SK-N-SH treated with all-trans-retinoic acid at 6 μM for 48 hours (cell line): ENCODE measurements around the gene KCNJ16.

Experiments used
- ATAC-seq: fragments of 200-7000 bp; cut with Tn5 transposase; 3 replicates; pipeline ENCODE4 v1.9.1; 2020; ENCODE audit warnings: mild to moderate bottlenecking, moderate library complexity
- ARNTL ChIP-seq: fragments of 450-650 bp; formaldehyde crosslinking; IDR thresholded peaks from 2 replicates; pipeline ENCODE4 v1.5.0; 2020; ENCODE audit warnings: low read depth, mild to moderate bottlenecking, moderate library complexity, borderline replicate concordance
- BACH2 ChIP-seq: fragments of 250-450 bp; sonication (Bioruptor Pico); IDR thresholded peaks from 2 replicates; pipeline ENCODE4 v1.9.0; 2021; ENCODE audit warnings: mild to moderate bottlenecking, borderline replicate concordance
- CSDC2 ChIP-seq: fragments of 250-450 bp; sonication (Bioruptor Pico); IDR thresholded peaks from 2 replicates; pipeline ENCODE4 v1.5.0; 2020; ENCODE audit warnings: mild to moderate bottlenecking, moderate library complexity
- CSRNP3 ChIP-seq: fragments of 250-450 bp; sonication (Bioruptor Pico); IDR thresholded peaks from 2 replicates; pipeline ENCODE4 v1.5.1; 2021; ENCODE audit warnings: mild to moderate bottlenecking, moderate library complexity
- ESRRG ChIP-seq: fragments of 250-450 bp; sonication (Bioruptor Pico); IDR thresholded peaks from 2 replicates; pipeline ENCODE4 v1.6.1; 2021; ENCODE audit warnings: mild to moderate bottlenecking
- ISL1 ChIP-seq: fragments of 250-450 bp; sonication (Bioruptor Pico); IDR thresholded peaks from 2 replicates; pipeline ENCODE4 v2.1.2; 2022; ENCODE audit warnings: mild to moderate bottlenecking, moderate library complexity
- OSR1 ChIP-seq: fragments of 250-450 bp; sonication (Bioruptor Pico); IDR thresholded peaks from 2 replicates; pipeline ENCODE4 v1.8.0; 2022; ENCODE audit warnings: moderate library complexity, mild to moderate bottlenecking, inconsistent platforms
- PPARA ChIP-seq: fragments of 250-450 bp; sonication (Bioruptor Pico); IDR thresholded peaks from 2 replicates; pipeline ENCODE4 v1.5.0; 2020; ENCODE audit warnings: mild to moderate bottlenecking, borderline replicate concordance
- RARB ChIP-seq: fragments of 250-450 bp; sonication (Bioruptor Pico); IDR thresholded peaks from 2 replicates; pipeline ENCODE4 v1.8.0; 2021; ENCODE audit warnings: mild to moderate bottlenecking, moderate library complexity
- SNAI2 ChIP-seq: fragments of 250-450 bp; sonication (Bioruptor Pico); IDR thresholded peaks from 2 replicates; pipeline ENCODE4 v1.5.0; 2020; ENCODE audit warnings: mild to moderate bottlenecking, moderate library complexity
- TCF4 ChIP-seq: fragments of 250-450 bp; sonication (Bioruptor Pico); IDR thresholded peaks from 2 replicates; pipeline ENCODE4 v1.8.0; 2021; ENCODE audit warnings: mild to moderate bottlenecking, moderate library complexity, borderline replicate concordance
- TOX ChIP-seq: fragments of 250-450 bp; sonication (Bioruptor Pico); IDR thresholded peaks from 2 replicates; pipeline ENCODE4 v1.8.0; 2021; ENCODE audit warnings: mild to moderate bottlenecking, moderate library complexity, borderline replicate concordance
- ZC3H10 ChIP-seq: fragments of 250-450 bp; sonication (Bioruptor Pico); IDR thresholded peaks from 2 replicates; pipeline ENCODE4 v1.5.1; 2021; ENCODE audit warnings: mild to moderate bottlenecking, moderate library complexity
- ZFP3 ChIP-seq: fragments of 250-450 bp; sonication (Bioruptor Pico); IDR thresholded peaks from 2 replicates; pipeline ENCODE4 v1.5.0; 2020; ENCODE audit warnings: mild to moderate bottlenecking, moderate library complexity
- ZFP30 ChIP-seq: fragments of 450-650 bp; formaldehyde crosslinking; IDR thresholded peaks from 2 replicates; pipeline ENCODE4 v1.5.0; 2022; ENCODE audit warnings: mild to moderate bottlenecking, moderate library complexity
- ZNF565 ChIP-seq: fragments of 450-650 bp; formaldehyde crosslinking; conservative IDR thresholded peaks from 2 replicates; pipeline ENCODE4 v1.5.0; 2020; ENCODE audit warnings: low read depth, mild to moderate bottlenecking, moderate library complexity
- ZNF70 ChIP-seq: fragments of 450-650 bp; formaldehyde crosslinking; IDR thresholded peaks from 2 replicates; pipeline ENCODE4 v1.5.0; 2020; ENCODE audit warnings: mild to moderate bottlenecking, moderate library complexity
- ZNF8 ChIP-seq: fragments of 450-650 bp; formaldehyde crosslinking; IDR thresholded peaks from 2 replicates; pipeline ENCODE4 v1.5.0; 2020; ENCODE audit warnings: mild to moderate bottlenecking, moderate library complexity
- TF ChIP-seq, protein P1 (sequence below): fragments of 250-450 bp; sonication (Bioruptor Pico); IDR thresholded peaks from 2 replicates; pipeline ENCODE4 v1.5.1; 2020; ENCODE audit warnings: low read depth, mild to moderate bottlenecking, moderate library complexity
- TF ChIP-seq, protein P2 (sequence below): fragments of 250-450 bp; sonication (Bioruptor Pico); IDR thresholded peaks from 2 replicates; pipeline ENCODE4 v1.8.0; 2021; ENCODE audit warnings: low read depth, mild to moderate bottlenecking, moderate library complexity, borderline replicate concordance
- TF ChIP-seq, protein P3 (sequence below): fragments of 250-450 bp; sonication (Bioruptor Pico); IDR thresholded peaks from 2 replicates; pipeline ENCODE4 v1.5.0; 2020; ENCODE audit warnings: mild to moderate bottlenecking, moderate library complexity
- TF ChIP-seq, protein P4 (sequence below): fragments of 250-450 bp; sonication (Bioruptor Pico); IDR thresholded peaks from 2 replicates; pipeline ENCODE4 v1.8.0; 2020; ENCODE audit warnings: mild to moderate bottlenecking, moderate library complexity, borderline replicate concordance

Gene KCNJ16

GRCh38 chr17:70055000-70055399 is 20.0 kb upstream of the KCNJ16 start (continued):
- TF ChIP-seq PPARA (CRISPR knock-in tag) (no peak), ZNF70 (CRISPR knock-in tag) (no peak), ESRRG (CRISPR knock-in tag) (no peak), SNAI2 (CRISPR knock-in tag) (no peak), ZC3H10 (CRISPR knock-in tag) (no peak)
- TF ChIP-seq, protein P1, sequence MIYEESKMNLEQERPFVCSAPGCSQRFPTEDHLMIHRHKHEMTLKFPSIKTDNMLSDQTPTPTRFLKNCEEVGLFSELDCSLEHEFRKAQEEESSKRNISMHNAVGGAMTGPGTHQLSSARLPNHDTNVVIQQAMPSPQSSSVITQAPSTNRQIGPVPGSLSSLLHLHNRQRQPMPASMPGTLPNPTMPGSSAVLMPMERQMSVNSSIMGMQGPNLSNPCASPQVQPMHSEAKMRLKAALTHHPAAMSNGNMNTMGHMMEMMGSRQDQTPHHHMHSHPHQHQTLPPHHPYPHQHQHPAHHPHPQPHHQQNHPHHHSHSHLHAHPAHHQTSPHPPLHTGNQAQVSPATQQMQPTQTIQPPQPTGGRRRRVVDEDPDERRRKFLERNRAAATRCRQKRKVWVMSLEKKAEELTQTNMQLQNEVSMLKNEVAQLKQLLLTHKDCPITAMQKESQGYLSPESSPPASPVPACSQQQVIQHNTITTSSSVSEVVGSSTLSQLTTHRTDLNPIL (CRISPR knock-in tag): no peak

GRCh38 chr17:70059071-70059470 is 16.0 kb upstream of the KCNJ16 start:
- ATAC-seq: no peak
- TF ChIP-seq, protein P2, sequence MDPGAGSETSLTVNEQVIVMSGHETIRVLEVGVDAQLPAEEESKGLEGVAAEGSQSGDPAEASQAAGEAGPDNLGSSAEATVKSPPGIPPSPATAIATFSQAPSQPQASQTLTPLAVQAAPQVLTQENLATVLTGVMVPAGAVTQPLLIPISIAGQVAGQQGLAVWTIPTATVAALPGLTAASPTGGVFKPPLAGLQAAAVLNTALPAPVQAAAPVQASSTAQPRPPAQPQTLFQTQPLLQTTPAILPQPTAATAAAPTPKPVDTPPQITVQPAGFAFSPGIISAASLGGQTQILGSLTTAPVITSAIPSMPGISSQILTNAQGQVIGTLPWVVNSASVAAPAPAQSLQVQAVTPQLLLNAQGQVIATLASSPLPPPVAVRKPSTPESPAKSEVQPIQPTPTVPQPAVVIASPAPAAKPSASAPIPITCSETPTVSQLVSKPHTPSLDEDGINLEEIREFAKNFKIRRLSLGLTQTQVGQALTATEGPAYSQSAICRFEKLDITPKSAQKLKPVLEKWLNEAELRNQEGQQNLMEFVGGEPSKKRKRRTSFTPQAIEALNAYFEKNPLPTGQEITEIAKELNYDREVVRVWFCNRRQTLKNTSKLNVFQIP (CRISPR knock-in tag): no peak
- no peak for TF ChIP-seq SNAI2 (CRISPR knock-in tag)
- TF ChIP-seq BACH2 (CRISPR knock-in tag): no peak
- TF ChIP-seq TOX (CRISPR knock-in tag): no peak
- no peak for TF ChIP-seq CSRNP3 (CRISPR knock-in tag)
- no peak for TF ChIP-seq TCF4
- TF ChIP-seq, protein P1 (CRISPR knock-in tag): no peak
- no peak for TF ChIP-seq PPARA (CRISPR knock-in tag)
- TF ChIP-seq CSDC2 (CRISPR knock-in tag): no peak
- TF ChIP-seq, protein P3, sequence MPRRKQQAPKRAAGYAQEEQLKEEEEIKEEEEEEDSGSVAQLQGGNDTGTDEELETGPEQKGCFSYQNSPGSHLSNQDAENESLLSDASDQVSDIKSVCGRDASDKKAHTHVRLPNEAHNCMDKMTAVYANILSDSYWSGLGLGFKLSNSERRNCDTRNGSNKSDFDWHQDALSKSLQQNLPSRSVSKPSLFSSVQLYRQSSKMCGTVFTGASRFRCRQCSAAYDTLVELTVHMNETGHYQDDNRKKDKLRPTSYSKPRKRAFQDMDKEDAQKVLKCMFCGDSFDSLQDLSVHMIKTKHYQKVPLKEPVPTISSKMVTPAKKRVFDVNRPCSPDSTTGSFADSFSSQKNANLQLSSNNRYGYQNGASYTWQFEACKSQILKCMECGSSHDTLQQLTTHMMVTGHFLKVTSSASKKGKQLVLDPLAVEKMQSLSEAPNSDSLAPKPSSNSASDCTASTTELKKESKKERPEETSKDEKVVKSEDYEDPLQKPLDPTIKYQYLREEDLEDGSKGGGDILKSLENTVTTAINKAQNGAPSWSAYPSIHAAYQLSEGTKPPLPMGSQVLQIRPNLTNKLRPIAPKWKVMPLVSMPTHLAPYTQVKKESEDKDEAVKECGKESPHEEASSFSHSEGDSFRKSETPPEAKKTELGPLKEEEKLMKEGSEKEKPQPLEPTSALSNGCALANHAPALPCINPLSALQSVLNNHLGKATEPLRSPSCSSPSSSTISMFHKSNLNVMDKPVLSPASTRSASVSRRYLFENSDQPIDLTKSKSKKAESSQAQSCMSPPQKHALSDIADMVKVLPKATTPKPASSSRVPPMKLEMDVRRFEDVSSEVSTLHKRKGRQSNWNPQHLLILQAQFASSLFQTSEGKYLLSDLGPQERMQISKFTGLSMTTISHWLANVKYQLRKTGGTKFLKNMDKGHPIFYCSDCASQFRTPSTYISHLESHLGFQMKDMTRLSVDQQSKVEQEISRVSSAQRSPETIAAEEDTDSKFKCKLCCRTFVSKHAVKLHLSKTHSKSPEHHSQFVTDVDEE (CRISPR knock-in tag): no peak
- no peak for TF ChIP-seq ZNF565 (CRISPR knock-in tag)
- TF ChIP-seq ARNTL (CRISPR knock-in tag): no peak
- TF ChIP-seq OSR1 (CRISPR knock-in tag): no peak
- no peak for TF ChIP-seq ZFP3
- TF ChIP-seq ZNF8: no peak
- no peak for TF ChIP-seq ESRRG (CRISPR knock-in tag)
- TF ChIP-seq RARB (CRISPR knock-in tag): no peak

GRCh38 chr17:70059649-70060048 is 15.4 kb upstream of the KCNJ16 start:
- TF ChIP-seq ZFP3 (no peak), ARNTL (CRISPR knock-in tag) (no peak), ISL1 (CRISPR knock-in tag) (no peak), ZNF8 (no peak), RARB (CRISPR knock-in tag) (no peak), ZFP30 (no peak)
- TF ChIP-seq, protein P2 (CRISPR knock-in tag): no peak
- TF ChIP-seq, protein P4, sequence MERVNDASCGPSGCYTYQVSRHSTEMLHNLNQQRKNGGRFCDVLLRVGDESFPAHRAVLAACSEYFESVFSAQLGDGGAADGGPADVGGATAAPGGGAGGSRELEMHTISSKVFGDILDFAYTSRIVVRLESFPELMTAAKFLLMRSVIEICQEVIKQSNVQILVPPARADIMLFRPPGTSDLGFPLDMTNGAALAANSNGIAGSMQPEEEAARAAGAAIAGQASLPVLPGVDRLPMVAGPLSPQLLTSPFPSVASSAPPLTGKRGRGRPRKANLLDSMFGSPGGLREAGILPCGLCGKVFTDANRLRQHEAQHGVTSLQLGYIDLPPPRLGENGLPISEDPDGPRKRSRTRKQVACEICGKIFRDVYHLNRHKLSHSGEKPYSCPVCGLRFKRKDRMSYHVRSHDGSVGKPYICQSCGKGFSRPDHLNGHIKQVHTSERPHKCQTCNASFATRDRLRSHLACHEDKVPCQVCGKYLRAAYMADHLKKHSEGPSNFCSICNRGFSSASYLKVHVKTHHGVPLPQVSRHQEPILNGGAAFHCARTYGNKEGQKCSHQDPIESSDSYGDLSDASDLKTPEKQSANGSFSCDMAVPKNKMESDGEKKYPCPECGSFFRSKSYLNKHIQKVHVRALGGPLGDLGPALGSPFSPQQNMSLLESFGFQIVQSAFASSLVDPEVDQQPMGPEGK (CRISPR knock-in tag): no peak
- ATAC-seq: no peak
